Measurements from ENCODE around the gene SMAD5. TPM values are rescaled to one million over a fixed set of nuclear protein-coding genes. Genes with fewer than 3 reads are reported as not detected.

The SMAD5 gene
- total and polyA plus RNA-seq, 2 donors from 2014 or later = 9.9 to 67.7 TPM

- intact Hi-C loops (cut with DNase I) = no loop called here
Measured at GRCh38 chr5:136108766-136109165, 23.9 kb upstream of the SMAD5 start.

GRCh38 chr5:136109453-136110135 lies 23.1 kb upstream of the SMAD5 start:
- no peaks in the 10 kb centered on the region for H3K36me3 ChIP-seq (ENCODE audit: control insufficient read depth in 2 of 3, insufficient read depth in 3 of 3, low read length in 3 of 3)
- no peaks in the 10 kb centered on the region for H3K4me1 ChIP-seq (ENCODE audit: control insufficient read depth in 2 of 3, insufficient read depth in 2 of 3, low read depth in 1 of 3, low read length in 3 of 3)
- no peak for TF ChIP-seq CTCF (IDR thresholded peaks at IDR 0.05; ENCODE audit: borderline replicate concordance, extremely low read depth, insufficient read depth)
- H3K9ac ChIP-seq (ENCODE audit: low read length in 3 of 3) = no peak overlapping the region
- no peak for DNase-seq
- no peak overlapping the region for H3K27ac ChIP-seq (ENCODE audit: low read depth in 2 of 2, low read length in 2 of 2)
- no peak for FAIRE-seq
- H3K9me3 ChIP-seq (ENCODE audit: control insufficient read depth in 2 of 3, insufficient read depth in 1 of 3, low read length in 3 of 3) = no peaks in the 10 kb centered on the region
- intact Hi-C loops (cut with DNase I) = no loop called here
- H3K4me3 ChIP-seq (ENCODE audit: low read length in 3 of 3) = no peak overlapping the region
- H3K27me3 ChIP-seq (ENCODE audit: control insufficient read depth, insufficient read depth, low read length) = no peaks in the 10 kb centered on the region

More at GRCh38 chr5:136108766-136109165, 23.9 kb upstream of the SMAD5 start:
- Histone ChIP-seq H3K27ac (ENCODE audit: low read depth in 2 of 2, low read length in 2 of 2) (no peak overlapping the region), H3K9me3 (ENCODE audit: control insufficient read depth in 2 of 3, insufficient read depth in 1 of 3, low read length in 3 of 3) (no peaks in the 10 kb centered on the region), H3K27me3 (ENCODE audit: control insufficient read depth, insufficient read depth, low read length) (no peaks in the 10 kb centered on the region), H3K36me3 (ENCODE audit: control insufficient read depth in 2 of 3, insufficient read depth in 3 of 3, low read length in 3 of 3) (no peaks in the 10 kb centered on the region), H3K4me3 (ENCODE audit: low read length in 3 of 3) (no peak overlapping the region), H3K9ac (ENCODE audit: low read length in 3 of 3) (no peak overlapping the region), H3K4me1 (ENCODE audit: control insufficient read depth in 2 of 3, insufficient read depth in 2 of 3, low read depth in 1 of 3, low read length in 3 of 3) (peaks cover 0 to 3% (median 0%) of the 10 kb centered on the region in 3 donors)
- DNase-seq (peak in 2 of 5 donors; percentile 52 to 86), FAIRE-seq (no peak)
- TF ChIP-seq CTCF (IDR thresholded peaks at IDR 0.05; ENCODE audit: borderline replicate concordance, extremely low read depth, insufficient read depth) = no peak

GRCh38 chr5:136113606-136114005 lies 19.0 kb upstream of the SMAD5 start:
- no peak for TF ChIP-seq CTCF (IDR thresholded peaks at IDR 0.05; ENCODE audit: borderline replicate concordance, extremely low read depth, insufficient read depth)
- intact Hi-C loops (cut with DNase I) = no loop called here
- Histone ChIP-seq H3K4me1 (ENCODE audit: control insufficient read depth in 2 of 3, insufficient read depth in 2 of 3, low read depth in 1 of 3, low read length in 3 of 3) (no peaks in the 10 kb centered on the region), H3K27ac (ENCODE audit: low read depth in 2 of 2, low read length in 2 of 2) (no peak overlapping the region), H3K4me3 (ENCODE audit: low read length in 3 of 3) (no peak overlapping the region), H3K9ac (ENCODE audit: low read length in 3 of 3) (no peak overlapping the region), H3K36me3 (ENCODE audit: control insufficient read depth in 2 of 3, insufficient read depth in 3 of 3, low read length in 3 of 3) (no peaks in the 10 kb centered on the region), H3K27me3 (ENCODE audit: control insufficient read depth, insufficient read depth, low read length) (no peaks in the 10 kb centered on the region), H3K9me3 (ENCODE audit: control insufficient read depth in 2 of 3, insufficient read depth in 1 of 3, low read length in 3 of 3) (no peaks in the 10 kb centered on the region)
- no peak for DNase-seq
- FAIRE-seq = no peak
